WTC11 (cell line): ENCODE measurements around the gene MYLK2. TPM values are rescaled to one million over a fixed set of nuclear protein-coding genes. Genes with fewer than 3 reads are reported as not detected.

Experiments
- ATAC-seq: fragments of 200-7000 bp; cut with Tn5 transposase; 2 replicates; pipeline ENCODE4 v1.10.0; 2021; ENCODE audit warnings: mild to moderate bottlenecking, moderate library complexity
- CTCF ChIA-PET: fragments of 300-600 bp; sonication (Branson Sonifier 250); formaldehyde crosslinking; loops from one replicate; lab custom pipeline; 2021; ENCODE audit warnings: antibody characterized with exemption; lab: Charles Lee
- POLR2A ChIA-PET: fragments of 350-600 bp; sonication (Branson Sonifier 250); formaldehyde crosslinking; loops from one replicate; lab custom pipeline; 2021; ENCODE audit warnings: antibody characterized with exemption; lab: Charles Lee
- DNase-seq: peaks from one replicate; pipeline ENCODE4 v3.0.0; 2021; ENCODE audit warnings: low spot score
- H3K27ac Mint-ChIP-seq: 2 replicates; pipeline ENCODE4 v1.8.0; 2021; ENCODE audit warnings: mixed read lengths
- H3K27me3 Mint-ChIP-seq: 2 replicates; pipeline ENCODE4 v1.8.0; 2021; ENCODE audit warnings: low read depth, mild to moderate bottlenecking, moderate library complexity, mixed read lengths
- H3K36me3 Mint-ChIP-seq: 2 replicates; pipeline ENCODE4 v1.8.0; 2021; ENCODE audit warnings: mixed read lengths
- H3K4me1 Mint-ChIP-seq: 2 replicates; pipeline ENCODE4 v1.8.0; 2022; ENCODE audit warnings: mixed read lengths
- H3K4me3 Mint-ChIP-seq: 2 replicates; pipeline ENCODE4 v1.8.0; 2021; ENCODE audit warnings: mild to moderate bottlenecking, moderate library complexity, mixed read lengths
- H3K9me3 Mint-ChIP-seq: 2 replicates; pipeline ENCODE4 v1.8.0; 2021; ENCODE audit warnings: mixed read lengths
- ATF1 ChIP-seq: sonication (generic); formaldehyde crosslinking; IDR thresholded peaks from 2 replicates; pipeline ENCODE4 v1.8.1; 2023; ENCODE audit warnings: mild to moderate bottlenecking, moderate library complexity, missing genetic modification reagents
- CREB1 ChIP-seq: sonication (generic); formaldehyde crosslinking; IDR thresholded peaks from 2 replicates; pipeline ENCODE4 v1.8.0; 2023; ENCODE audit warnings: mild to moderate bottlenecking, missing genetic modification reagents
- CREM ChIP-seq: sonication (generic); formaldehyde crosslinking; IDR thresholded peaks from 2 replicates; pipeline ENCODE4 v1.8.1; 2022; ENCODE audit warnings: mild to moderate bottlenecking, missing genetic modification reagents, moderate library complexity
- ELF4 ChIP-seq: sonication (generic); formaldehyde crosslinking; IDR thresholded peaks from 2 replicates; pipeline ENCODE4 v1.8.1; 2022; ENCODE audit warnings: low read depth, mild to moderate bottlenecking, moderate library complexity, missing genetic modification reagents
- ESRRA ChIP-seq: sonication (generic); formaldehyde crosslinking; IDR thresholded peaks from 2 replicates; pipeline ENCODE4 v1.8.1; 2022; ENCODE audit warnings: mild to moderate bottlenecking, missing genetic modification reagents, borderline replicate concordance
- GRHL2 ChIP-seq: fragments of 250-450 bp; sonication (Bioruptor Pico); IDR thresholded peaks from 2 replicates; pipeline ENCODE4 v1.8.0; 2022; ENCODE audit warnings: mild to moderate bottlenecking, moderate library complexity; ENCODE audit not compliant: insufficient replicate concordance, severe bottlenecking
- GTF2I ChIP-seq: fragments of 250-450 bp; sonication (Bioruptor Pico); conservative IDR thresholded peaks from 2 replicates; pipeline ENCODE4 v1.4.0; 2021; ENCODE audit warnings: mild to moderate bottlenecking
- JAZF1 ChIP-seq: fragments of 250-450 bp; sonication (Bioruptor Pico); IDR thresholded peaks from 2 replicates; pipeline ENCODE4 v1.9.0; 2021; ENCODE audit warnings: moderate library complexity, mild to moderate bottlenecking, inconsistent platforms
- MYBL2 ChIP-seq: sonication (generic); formaldehyde crosslinking; IDR thresholded peaks from 2 replicates; pipeline ENCODE4 v1.8.1; 2023; ENCODE audit warnings: mild to moderate bottlenecking, moderate library complexity, missing genetic modification reagents
- NR1H2 ChIP-seq: sonication (generic); formaldehyde crosslinking; IDR thresholded peaks from 2 replicates; pipeline ENCODE4 v1.9.0; 2021; ENCODE audit warnings: mild to moderate bottlenecking, moderate library complexity, missing genetic modification reagents
- OVOL2 ChIP-seq: fragments of 250-450 bp; sonication (Bioruptor Pico); IDR thresholded peaks from 2 replicates; pipeline ENCODE4 v1.9.0; 2021; ENCODE audit warnings: mild to moderate bottlenecking, borderline replicate concordance
- RELA ChIP-seq: sonication (generic); formaldehyde crosslinking; IDR thresholded peaks from 2 replicates; pipeline ENCODE4 v1.8.1; 2022; ENCODE audit warnings: missing genetic modification reagents, mild to moderate bottlenecking, borderline replicate concordance
- TP53 ChIP-seq: sonication (generic); formaldehyde crosslinking; IDR thresholded peaks from 2 replicates; pipeline ENCODE4 v1.8.1; 2023; ENCODE audit warnings: mild to moderate bottlenecking, missing genetic modification reagents
- ZNF121 ChIP-seq: sonication (generic); formaldehyde crosslinking; IDR thresholded peaks from 2 replicates; pipeline ENCODE4 v1.8.0; 2023; ENCODE audit warnings: missing genetic modification reagents
- ZNF263 ChIP-seq: sonication (generic); formaldehyde crosslinking; IDR thresholded peaks from 2 replicates; pipeline ENCODE4 v1.8.1; 2022; ENCODE audit warnings: low read depth, mild to moderate bottlenecking, moderate library complexity, missing genetic modification reagents
- total RNA-seq: library from RNA; stranded (reverse); gene quantifications from 3 replicates; pipeline ENCODE4 v1.2.3, GENCODE V29; 2021
- TF ChIP-seq, protein P1 (sequence below): fragments of 250-450 bp; sonication (Bioruptor Pico); conservative IDR thresholded peaks from 2 replicates; pipeline ENCODE4 v1.9.0; 2021; ENCODE audit warnings: mild to moderate bottlenecking
- TF ChIP-seq, protein P2 (sequence below): sonication (generic); formaldehyde crosslinking; IDR thresholded peaks from 2 replicates; pipeline ENCODE4 v1.8.1; 2023; ENCODE audit warnings: mild to moderate bottlenecking, moderate library complexity, missing genetic modification reagents
- TF ChIP-seq, protein P3 (sequence below): sonication (generic); formaldehyde crosslinking; IDR thresholded peaks from 2 replicates; pipeline ENCODE4 v1.8.0; 2022; ENCODE audit warnings: missing genetic modification reagents
- TF ChIP-seq, protein P4 (sequence below): fragments of 250-450 bp; sonication (Bioruptor Pico); IDR thresholded peaks from 2 replicates; pipeline ENCODE4 v1.9.0; 2021; ENCODE audit warnings: mild to moderate bottlenecking
- TF ChIP-seq, protein P5 (sequence below): sonication (generic); formaldehyde crosslinking; IDR thresholded peaks from 2 replicates; pipeline ENCODE4 v1.8.1; 2023; ENCODE audit warnings: mild to moderate bottlenecking, missing genetic modification reagents
- TF ChIP-seq, protein P6 (sequence below): sonication (generic); formaldehyde crosslinking; IDR thresholded peaks from 2 replicates; pipeline ENCODE4 v1.8.1; 2023; ENCODE audit warnings: mild to moderate bottlenecking, missing genetic modification reagents, moderate library complexity
- TF ChIP-seq, protein P7 (sequence below): fragments of 200-600 bp; IDR thresholded peaks from 2 replicates; pipeline ENCODE4 v1.8.0; 2022; ENCODE audit warnings: antibody characterized with exemption
- TF ChIP-seq, protein P8 (sequence below): sonication (generic); formaldehyde crosslinking; IDR thresholded peaks from 2 replicates; pipeline ENCODE4 v1.8.0; 2023; ENCODE audit warnings: missing genetic modification reagents

Gene MYLK2
- total RNA-seq, 1 experiment from 2014 or later = 0.28 TPM

DNA sequence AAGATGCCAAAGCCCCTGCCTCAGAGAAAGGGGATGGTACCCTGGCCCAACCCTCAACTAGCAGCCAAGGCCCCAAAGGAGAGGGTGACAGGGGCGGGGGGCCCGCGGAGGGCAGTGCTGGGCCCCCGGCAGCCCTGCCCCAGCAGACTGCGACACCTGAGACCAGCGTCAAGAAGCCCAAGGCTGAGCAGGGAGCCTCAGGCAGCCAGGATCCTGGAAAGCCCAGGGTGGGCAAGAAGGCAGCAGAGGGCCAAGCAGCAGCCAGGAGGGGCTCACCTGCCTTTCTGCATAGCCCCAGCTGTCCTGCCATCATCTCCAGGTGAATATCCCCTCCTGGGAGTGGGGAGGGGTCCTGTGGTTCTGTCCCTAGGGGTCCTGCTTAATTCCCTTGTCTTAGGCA, 1.1 kb downstream of the MYLK2 start:
- DNase-seq (no peak), ATAC-seq (no peak)
- CTCF ChIA-PET = interaction anchor here (0.8 to 1.2 kb wide), 2 partner anchors 26 to 131 kb away, joined by 4 read pairs; partner anchors contain the start of gene PDRG1
- POLR2A ChIA-PET = no interaction called here
- TF ChIP-seq GTF2I (CRISPR knock-in tag) (no peak), OVOL2 (no peak), ATF1 (CRISPR knock-in tag) (no peak), JAZF1 (CRISPR knock-in tag) (no peak), TP53 (CRISPR knock-in tag) (no peak), ELF4 (CRISPR knock-in tag) (no peak), CREM (CRISPR knock-in tag) (no peak), CREB1 (no peak), ZNF263 (CRISPR knock-in tag) (no peak)
- TF ChIP-seq, protein P1, sequence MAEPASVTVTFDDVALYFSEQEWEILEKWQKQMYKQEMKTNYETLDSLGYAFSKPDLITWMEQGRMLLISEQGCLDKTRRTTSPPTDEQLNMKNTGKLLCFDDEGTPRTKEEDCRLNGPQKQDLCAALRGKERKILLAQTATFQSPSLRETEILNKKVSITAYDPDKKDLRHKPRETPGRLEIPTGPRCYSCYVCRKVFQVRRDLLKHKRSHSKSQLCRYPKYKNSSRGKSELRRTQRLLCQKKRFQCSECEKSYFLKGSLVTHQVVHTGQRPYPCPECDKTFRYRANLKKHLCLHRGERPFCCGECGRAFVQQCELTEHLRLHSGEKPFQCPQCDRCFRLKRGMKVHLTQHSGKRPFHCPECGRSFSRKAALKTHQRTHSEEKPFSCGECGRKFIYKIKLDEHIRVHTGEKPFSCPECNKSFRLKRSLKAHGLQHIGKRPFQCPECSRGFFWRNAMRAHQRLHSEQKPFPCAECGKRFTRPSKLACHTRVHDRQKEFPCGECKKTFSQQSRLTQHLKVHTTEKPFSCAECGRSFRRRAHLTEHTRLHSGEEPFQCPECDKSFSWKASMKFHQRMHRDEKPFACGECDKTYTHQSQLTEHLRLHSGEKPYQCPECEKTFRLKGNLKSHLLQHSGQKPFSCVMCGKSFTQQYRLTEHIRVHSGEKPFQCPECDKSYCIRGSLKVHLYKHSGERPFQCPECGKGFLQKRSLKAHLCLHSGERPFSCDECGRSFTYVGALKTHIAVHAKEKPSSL (CRISPR knock-in tag) = no peak
- peaks cover 9% of the 10 kb centered on the region for H3K4me1 Mint-ChIP-seq
- H3K27me3 Mint-ChIP-seq = no peaks in the 10 kb centered on the region
- H3K27ac Mint-ChIP-seq = no peak overlapping the region
- no peak overlapping the region for H3K4me3 Mint-ChIP-seq
- no peaks in the 10 kb centered on the region for H3K9me3 Mint-ChIP-seq
- no peaks in the 10 kb centered on the region for H3K36me3 Mint-ChIP-seq

DNA sequence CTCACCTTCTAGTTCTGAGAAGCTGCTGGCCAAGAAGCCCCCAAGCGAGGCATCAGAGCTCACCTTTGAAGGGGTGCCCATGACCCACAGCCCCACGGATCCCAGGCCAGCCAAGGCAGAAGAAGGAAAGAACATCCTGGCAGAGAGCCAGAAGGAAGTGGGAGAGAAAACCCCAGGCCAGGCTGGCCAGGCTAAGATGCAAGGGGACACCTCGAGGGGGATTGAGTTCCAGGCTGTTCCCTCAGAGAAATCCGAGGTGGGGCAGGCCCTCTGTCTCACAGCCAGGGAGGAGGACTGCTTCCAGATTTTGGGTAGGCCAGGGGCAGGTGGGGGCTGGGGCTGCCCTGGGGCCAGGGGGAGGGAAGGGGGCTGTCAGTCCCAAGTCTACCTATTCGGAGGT, 2.3 kb downstream of the MYLK2 start:
- peaks cover 7% of the 10 kb centered on the region; the same call in 1 of the 2 replicates for H3K4me1 Mint-ChIP-seq
- H3K36me3 Mint-ChIP-seq = no peaks in the 10 kb centered on the region
- H3K4me3 Mint-ChIP-seq = no peak overlapping the region
- DNase-seq = no peak
- CTCF ChIA-PET = interaction anchor here (0.6 to 5.1 kb wide), 5 partner anchors 12 to 270 kb away, joined by 4 to 33 read pairs (median 25); partner anchors contain the start of gene FOXS1
- H3K27ac Mint-ChIP-seq = no peak overlapping the region
- ATAC-seq = no peak
- H3K27me3 Mint-ChIP-seq = no peaks in the 10 kb centered on the region
- POLR2A ChIA-PET = no interaction called here
- H3K9me3 Mint-ChIP-seq = no peaks in the 10 kb centered on the region
- TF ChIP-seq GRHL2 (no peak), TP53 (CRISPR knock-in tag) (no peak), RELA (CRISPR knock-in tag) (no peak), ZNF121 (no peak), ESRRA (CRISPR knock-in tag) (no peak), NR1H2 (no peak), MYBL2 (CRISPR knock-in tag) (no peak)
- TF ChIP-seq, protein P2, sequence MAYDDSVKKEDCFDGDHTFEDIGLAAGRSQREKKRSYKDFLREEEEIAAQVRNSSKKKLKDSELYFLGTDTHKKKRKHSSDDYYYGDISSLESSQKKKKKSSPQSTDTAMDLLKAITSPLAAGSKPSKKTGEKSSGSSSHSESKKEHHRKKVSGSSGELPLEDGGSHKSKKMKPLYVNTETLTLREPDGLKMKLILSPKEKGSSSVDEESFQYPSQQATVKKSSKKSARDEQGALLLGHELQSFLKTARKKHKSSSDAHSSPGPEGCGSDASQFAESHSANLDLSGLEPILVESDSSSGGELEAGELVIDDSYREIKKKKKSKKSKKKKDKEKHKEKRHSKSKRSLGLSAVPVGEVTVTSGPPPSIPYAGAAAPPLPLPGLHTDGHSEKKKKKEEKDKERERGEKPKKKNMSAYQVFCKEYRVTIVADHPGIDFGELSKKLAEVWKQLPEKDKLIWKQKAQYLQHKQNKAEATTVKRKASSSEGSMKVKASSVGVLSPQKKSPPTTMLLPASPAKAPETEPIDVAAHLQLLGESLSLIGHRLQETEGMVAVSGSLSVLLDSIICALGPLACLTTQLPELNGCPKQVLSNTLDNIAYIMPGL (CRISPR knock-in tag) = no peak
- TF ChIP-seq, protein P3, sequence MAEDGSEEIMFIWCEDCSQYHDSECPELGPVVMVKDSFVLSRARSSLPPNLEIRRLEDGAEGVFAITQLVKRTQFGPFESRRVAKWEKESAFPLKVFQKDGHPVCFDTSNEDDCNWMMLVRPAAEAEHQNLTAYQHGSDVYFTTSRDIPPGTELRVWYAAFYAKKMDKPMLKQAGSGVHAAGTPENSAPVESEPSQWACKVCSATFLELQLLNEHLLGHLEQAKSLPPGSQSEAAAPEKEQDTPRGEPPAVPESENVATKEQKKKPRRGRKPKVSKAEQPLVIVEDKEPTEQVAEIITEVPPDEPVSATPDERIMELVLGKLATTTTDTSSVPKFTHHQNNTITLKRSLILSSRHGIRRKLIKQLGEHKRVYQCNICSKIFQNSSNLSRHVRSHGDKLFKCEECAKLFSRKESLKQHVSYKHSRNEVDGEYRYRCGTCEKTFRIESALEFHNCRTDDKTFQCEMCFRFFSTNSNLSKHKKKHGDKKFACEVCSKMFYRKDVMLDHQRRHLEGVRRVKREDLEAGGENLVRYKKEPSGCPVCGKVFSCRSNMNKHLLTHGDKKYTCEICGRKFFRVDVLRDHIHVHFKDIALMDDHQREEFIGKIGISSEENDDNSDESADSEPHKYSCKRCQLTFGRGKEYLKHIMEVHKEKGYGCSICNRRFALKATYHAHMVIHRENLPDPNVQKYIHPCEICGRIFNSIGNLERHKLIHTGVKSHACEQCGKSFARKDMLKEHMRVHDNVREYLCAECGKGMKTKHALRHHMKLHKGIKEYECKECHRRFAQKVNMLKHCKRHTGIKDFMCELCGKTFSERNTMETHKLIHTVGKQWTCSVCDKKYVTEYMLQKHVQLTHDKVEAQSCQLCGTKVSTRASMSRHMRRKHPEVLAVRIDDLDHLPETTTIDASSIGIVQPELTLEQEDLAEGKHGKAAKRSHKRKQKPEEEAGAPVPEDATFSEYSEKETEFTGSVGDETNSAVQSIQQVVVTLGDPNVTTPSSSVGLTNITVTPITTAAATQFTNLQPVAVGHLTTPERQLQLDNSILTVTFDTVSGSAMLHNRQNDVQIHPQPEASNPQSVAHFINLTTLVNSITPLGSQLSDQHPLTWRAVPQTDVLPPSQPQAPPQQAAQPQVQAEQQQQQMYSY = no peak
- TF ChIP-seq, protein P4, sequence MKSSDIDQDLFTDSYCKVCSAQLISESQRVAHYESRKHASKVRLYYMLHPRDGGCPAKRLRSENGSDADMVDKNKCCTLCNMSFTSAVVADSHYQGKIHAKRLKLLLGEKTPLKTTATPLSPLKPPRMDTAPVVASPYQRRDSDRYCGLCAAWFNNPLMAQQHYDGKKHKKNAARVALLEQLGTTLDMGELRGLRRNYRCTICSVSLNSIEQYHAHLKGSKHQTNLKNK (CRISPR knock-in tag) = no peak
- TF ChIP-seq, protein P5, sequence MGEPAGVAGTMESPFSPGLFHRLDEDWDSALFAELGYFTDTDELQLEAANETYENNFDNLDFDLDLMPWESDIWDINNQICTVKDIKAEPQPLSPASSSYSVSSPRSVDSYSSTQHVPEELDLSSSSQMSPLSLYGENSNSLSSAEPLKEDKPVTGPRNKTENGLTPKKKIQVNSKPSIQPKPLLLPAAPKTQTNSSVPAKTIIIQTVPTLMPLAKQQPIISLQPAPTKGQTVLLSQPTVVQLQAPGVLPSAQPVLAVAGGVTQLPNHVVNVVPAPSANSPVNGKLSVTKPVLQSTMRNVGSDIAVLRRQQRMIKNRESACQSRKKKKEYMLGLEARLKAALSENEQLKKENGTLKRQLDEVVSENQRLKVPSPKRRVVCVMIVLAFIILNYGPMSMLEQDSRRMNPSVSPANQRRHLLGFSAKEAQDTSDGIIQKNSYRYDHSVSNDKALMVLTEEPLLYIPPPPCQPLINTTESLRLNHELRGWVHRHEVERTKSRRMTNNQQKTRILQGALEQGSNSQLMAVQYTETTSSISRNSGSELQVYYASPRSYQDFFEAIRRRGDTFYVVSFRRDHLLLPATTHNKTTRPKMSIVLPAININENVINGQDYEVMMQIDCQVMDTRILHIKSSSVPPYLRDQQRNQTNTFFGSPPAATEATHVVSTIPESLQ (CRISPR knock-in tag) = no peak
- TF ChIP-seq, protein P6, sequence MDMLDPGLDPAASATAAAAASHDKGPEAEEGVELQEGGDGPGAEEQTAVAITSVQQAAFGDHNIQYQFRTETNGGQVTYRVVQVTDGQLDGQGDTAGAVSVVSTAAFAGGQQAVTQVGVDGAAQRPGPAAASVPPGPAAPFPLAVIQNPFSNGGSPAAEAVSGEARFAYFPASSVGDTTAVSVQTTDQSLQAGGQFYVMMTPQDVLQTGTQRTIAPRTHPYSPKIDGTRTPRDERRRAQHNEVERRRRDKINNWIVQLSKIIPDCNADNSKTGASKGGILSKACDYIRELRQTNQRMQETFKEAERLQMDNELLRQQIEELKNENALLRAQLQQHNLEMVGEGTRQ (CRISPR knock-in tag) = no peak
- TF ChIP-seq, protein P7, sequence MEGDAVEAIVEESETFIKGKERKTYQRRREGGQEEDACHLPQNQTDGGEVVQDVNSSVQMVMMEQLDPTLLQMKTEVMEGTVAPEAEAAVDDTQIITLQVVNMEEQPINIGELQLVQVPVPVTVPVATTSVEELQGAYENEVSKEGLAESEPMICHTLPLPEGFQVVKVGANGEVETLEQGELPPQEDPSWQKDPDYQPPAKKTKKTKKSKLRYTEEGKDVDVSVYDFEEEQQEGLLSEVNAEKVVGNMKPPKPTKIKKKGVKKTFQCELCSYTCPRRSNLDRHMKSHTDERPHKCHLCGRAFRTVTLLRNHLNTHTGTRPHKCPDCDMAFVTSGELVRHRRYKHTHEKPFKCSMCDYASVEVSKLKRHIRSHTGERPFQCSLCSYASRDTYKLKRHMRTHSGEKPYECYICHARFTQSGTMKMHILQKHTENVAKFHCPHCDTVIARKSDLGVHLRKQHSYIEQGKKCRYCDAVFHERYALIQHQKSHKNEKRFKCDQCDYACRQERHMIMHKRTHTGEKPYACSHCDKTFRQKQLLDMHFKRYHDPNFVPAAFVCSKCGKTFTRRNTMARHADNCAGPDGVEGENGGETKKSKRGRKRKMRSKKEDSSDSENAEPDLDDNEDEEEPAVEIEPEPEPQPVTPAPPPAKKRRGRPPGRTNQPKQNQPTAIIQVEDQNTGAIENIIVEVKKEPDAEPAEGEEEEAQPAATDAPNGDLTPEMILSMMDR = no peak
- TF ChIP-seq, protein P8, sequence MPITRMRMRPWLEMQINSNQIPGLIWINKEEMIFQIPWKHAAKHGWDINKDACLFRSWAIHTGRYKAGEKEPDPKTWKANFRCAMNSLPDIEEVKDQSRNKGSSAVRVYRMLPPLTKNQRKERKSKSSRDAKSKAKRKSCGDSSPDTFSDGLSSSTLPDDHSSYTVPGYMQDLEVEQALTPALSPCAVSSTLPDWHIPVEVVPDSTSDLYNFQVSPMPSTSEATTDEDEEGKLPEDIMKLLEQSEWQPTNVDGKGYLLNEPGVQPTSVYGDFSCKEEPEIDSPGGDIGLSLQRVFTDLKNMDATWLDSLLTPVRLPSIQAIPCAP (CRISPR knock-in tag) = no peak
